ENCODE data around the gene CSMD2.

DNA sequence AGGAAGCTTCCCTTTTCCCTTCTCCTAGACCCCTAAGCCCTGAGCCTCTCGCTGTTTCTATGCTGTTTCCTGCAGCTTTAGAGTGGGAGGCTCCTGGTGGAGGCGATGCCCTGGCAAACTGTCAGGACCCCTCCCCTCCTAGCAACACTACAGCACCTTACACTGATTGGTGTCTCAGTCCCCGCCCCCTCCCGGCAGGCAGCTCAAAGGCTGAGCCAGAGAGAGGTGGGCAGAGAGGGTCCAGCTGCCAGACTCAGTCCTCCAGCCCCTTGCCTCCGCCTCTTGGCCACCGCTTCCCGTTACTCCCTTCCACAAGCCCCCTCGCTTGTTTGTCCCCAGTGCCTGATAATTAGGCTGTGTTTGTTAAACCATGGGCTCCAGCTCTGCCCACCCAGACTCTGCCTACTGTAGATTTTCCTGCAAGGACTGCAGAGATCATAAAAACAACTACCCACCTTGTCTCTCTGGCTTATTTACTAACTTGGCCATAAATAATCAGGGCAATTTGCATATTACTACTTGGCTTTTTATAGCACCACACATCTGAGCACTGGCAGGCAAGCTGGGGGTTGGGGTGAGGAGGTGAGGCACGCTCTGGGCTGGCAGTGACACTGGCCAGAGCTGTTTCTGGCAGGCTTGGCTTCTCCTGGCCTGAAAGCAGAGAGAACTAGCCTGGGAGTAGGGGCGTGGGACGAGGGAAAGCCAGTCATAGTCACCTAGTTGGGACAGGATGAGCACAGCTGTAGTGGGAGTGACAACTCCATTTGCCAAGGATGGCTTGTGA lies 107.5 kb downstream of the CSMD2 start:
- TF ChIP-seq, protein P1, sequence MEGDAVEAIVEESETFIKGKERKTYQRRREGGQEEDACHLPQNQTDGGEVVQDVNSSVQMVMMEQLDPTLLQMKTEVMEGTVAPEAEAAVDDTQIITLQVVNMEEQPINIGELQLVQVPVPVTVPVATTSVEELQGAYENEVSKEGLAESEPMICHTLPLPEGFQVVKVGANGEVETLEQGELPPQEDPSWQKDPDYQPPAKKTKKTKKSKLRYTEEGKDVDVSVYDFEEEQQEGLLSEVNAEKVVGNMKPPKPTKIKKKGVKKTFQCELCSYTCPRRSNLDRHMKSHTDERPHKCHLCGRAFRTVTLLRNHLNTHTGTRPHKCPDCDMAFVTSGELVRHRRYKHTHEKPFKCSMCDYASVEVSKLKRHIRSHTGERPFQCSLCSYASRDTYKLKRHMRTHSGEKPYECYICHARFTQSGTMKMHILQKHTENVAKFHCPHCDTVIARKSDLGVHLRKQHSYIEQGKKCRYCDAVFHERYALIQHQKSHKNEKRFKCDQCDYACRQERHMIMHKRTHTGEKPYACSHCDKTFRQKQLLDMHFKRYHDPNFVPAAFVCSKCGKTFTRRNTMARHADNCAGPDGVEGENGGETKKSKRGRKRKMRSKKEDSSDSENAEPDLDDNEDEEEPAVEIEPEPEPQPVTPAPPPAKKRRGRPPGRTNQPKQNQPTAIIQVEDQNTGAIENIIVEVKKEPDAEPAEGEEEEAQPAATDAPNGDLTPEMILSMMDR (IDR thresholded peaks at IDR 0.05; ENCODE audit: insufficient read depth, low read length, poor library complexity, severe bottlenecking), result no peak
- no peak for TF ChIP-seq EZH2phosphoT487 (conservative IDR thresholded peaks at IDR 0.05; ENCODE audit: low read length)
